SU-DHL-6 (cell line): ENCODE results near the gene ZNF618.

Experiments
- H2AFZ ChIP-seq: fragments of 200-600 bp; sonication (generic); 2 replicates; pipeline ENCODE4 v1.6.1; 2014; ENCODE audit warnings: low read depth, mild to moderate bottlenecking, moderate library complexity, mixed read lengths, antibody characterized with exemption, low read length; ENCODE audit not compliant: severe bottlenecking
- H3F3A ChIP-seq: fragments of 200-600 bp; shearing (Covaris generic); 2 replicates; pipeline ENCODE4 v1.6.0; 2016; ENCODE audit warnings: antibody characterized with exemption, mild to moderate bottlenecking; ENCODE audit not compliant: insufficient read depth
- H3K27ac ChIP-seq: fragments of 200-600 bp; sonication (generic); 2 replicates; pipeline ENCODE4 v1.5.1; 2016; ENCODE audit warnings: low read depth, mild to moderate bottlenecking, low read length, moderate library complexity, mixed read lengths
- H3K27me3 ChIP-seq: fragments of 200-600 bp; sonication (generic), shearing (Covaris generic); 2 replicates; pipeline ENCODE4 v1.6.0; 2014; ENCODE audit warnings: mild to moderate bottlenecking, low read length
- H3K36me3 ChIP-seq: fragments of 200-600 bp; sonication (generic); 2 replicates; pipeline ENCODE4 v1.6.1; 2014; ENCODE audit warnings: mild to moderate bottlenecking, low read length, mixed read lengths
- H3K4me2 ChIP-seq: fragments of 300-600, 200-600 bp; shearing (Covaris generic), sonication (generic); 2 replicates; pipeline ENCODE4 v1.6.0; 2014; ENCODE audit warnings: low read length, low read depth, mild to moderate bottlenecking; ENCODE audit not compliant: poor library complexity, severe bottlenecking
- H3K4me3 ChIP-seq: fragments of 200-600 bp; sonication (generic); 2 replicates; pipeline ENCODE4 v1.5.1; 2014; ENCODE audit warnings: antibody characterized with exemption, low read length, mild to moderate bottlenecking, mixed read lengths; ENCODE audit not compliant: insufficient read depth, poor library complexity, severe bottlenecking
- H3K79me2 ChIP-seq: fragments of 200-600 bp; sonication (generic); 2 replicates; pipeline ENCODE4 v1.6.1; 2014; ENCODE audit warnings: mild to moderate bottlenecking, low read length, moderate library complexity; ENCODE audit not compliant: insufficient read depth
- H3K9ac ChIP-seq: fragments of 200-600 bp; sonication (generic); 2 replicates; pipeline ENCODE4 v1.7.0; 2014; ENCODE audit warnings: mild to moderate bottlenecking, low read length
- H3K9me2 ChIP-seq: fragments of 200-600 bp; sonication (generic); replicated peaks from 2 replicates; pipeline ENCODE4 v1.6.1; 2014; ENCODE audit warnings: low read length; ENCODE audit not compliant: insufficient read depth
- H3K9me3 ChIP-seq: fragments of 200-600 bp; sonication (generic); 2 replicates; pipeline ENCODE4 v1.6.1; 2014; ENCODE audit warnings: low read length, mixed read lengths; ENCODE audit not compliant: insufficient read depth
- H4K20me1 ChIP-seq: fragments of 200-600 bp; sonication (generic); 2 replicates; pipeline ENCODE4 v1.6.1; 2014; ENCODE audit warnings: low read depth, mild to moderate bottlenecking, antibody characterized with exemption, low read length, moderate library complexity, mixed read lengths
- CTCF ChIP-seq: fragments of 200-600 bp; sonication (generic); IDR thresholded peaks from one replicate; pipeline ENCODE4 v1.5.1; 2017; ENCODE audit warnings: antibody characterized with exemption, mild to moderate bottlenecking, low read length, moderate library complexity; ENCODE audit not compliant: insufficient read depth, poor library complexity, severe bottlenecking
- EZH2phosphoT487 ChIP-seq: fragments of 200-600 bp; sonication (generic), shearing (Covaris generic); conservative IDR thresholded peaks from 2 replicates; pipeline ENCODE4 v1.6.1; 2018; ENCODE audit warnings: mild to moderate bottlenecking, antibody characterized with exemption, low read length, moderate library complexity, mixed read lengths

Gene ZNF618

GRCh38 chr9:113940077-113940476, 64.0 kb downstream of the ZNF618 start:
- H3K9me2 ChIP-seq: no peaks in the 10 kb centered on the region
- H2AFZ ChIP-seq: no peak overlapping the region
- no peaks in the 10 kb centered on the region for H3K9me3 ChIP-seq
- H3K36me3 ChIP-seq: no peaks in the 10 kb centered on the region
- no peaks in the 10 kb centered on the region for H3K79me2 ChIP-seq
- no peaks in the 10 kb centered on the region for H3K27me3 ChIP-seq
- TF ChIP-seq EZH2phosphoT487: no peak
- no peak for TF ChIP-seq CTCF
- no peak overlapping the region for H3K4me2 ChIP-seq
- no peak overlapping the region for H3K4me3 ChIP-seq
- no peak overlapping the region for H3K9ac ChIP-seq
- H3K27ac ChIP-seq: no peak overlapping the region
- no peaks in the 10 kb centered on the region for H4K20me1 ChIP-seq
- H3F3A ChIP-seq: no peaks in the 10 kb centered on the region

DNA sequence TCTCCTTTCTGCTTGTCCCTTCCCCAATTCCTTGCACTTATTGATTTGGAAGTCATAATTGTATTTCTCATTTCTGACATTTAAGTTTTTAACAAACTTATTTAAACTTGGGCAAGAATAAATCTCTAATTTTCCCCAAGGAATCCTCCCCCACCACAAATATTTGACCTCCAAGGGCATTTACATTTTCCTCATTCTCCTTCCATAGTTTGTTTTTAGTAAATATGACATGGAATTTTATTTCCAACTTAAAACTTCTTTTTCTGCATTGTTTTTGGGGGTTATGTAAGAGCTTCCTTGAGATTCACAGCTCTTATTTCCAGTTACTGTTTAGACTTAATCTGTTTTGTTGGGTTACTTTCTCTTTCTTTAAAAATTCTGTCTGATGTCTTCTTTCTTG, 64.9 kb downstream of the ZNF618 start:
- Histone ChIP-seq H3K79me2 (no peaks in the 10 kb centered on the region), H3F3A (no peaks in the 10 kb centered on the region), H4K20me1 (no peaks in the 10 kb centered on the region), H3K27me3 (no peaks in the 10 kb centered on the region), H3K9ac (no peak overlapping the region), H3K36me3 (no peaks in the 10 kb centered on the region), H3K9me2 (no peaks in the 10 kb centered on the region), H3K4me3 (no peak overlapping the region), H2AFZ (no peak overlapping the region), H3K27ac (no peak overlapping the region), H3K4me2 (no peak overlapping the region), H3K9me3 (no peaks in the 10 kb centered on the region)
- TF ChIP-seq EZH2phosphoT487 (no peak), CTCF (no peak)

DNA sequence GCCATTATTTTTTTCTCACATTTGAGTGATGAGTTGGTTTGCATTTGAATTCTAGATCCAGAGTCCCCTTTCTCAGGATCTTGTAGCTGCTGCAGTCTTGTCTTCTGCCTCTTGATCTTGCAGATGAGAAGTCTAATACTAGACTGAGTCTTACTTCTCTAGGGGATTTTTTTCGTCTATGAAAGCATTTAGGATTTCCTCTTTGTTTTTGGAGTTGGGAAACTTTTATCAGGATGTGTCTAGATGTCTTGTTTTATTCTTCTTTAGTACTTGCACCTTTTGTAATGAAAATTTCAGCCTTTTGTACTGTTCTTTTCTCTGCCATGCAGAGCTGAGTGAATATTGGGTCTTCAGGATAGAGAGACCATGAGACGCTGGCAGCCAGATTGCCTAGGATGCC, 65.4 kb downstream of the ZNF618 start:
- H3K36me3 ChIP-seq: no peaks in the 10 kb centered on the region
- H3K79me2 ChIP-seq: no peaks in the 10 kb centered on the region
- no peaks in the 10 kb centered on the region for H4K20me1 ChIP-seq
- no peaks in the 10 kb centered on the region for H3F3A ChIP-seq
- no peaks in the 10 kb centered on the region for H3K9me2 ChIP-seq
- no peaks in the 10 kb centered on the region for H3K9me3 ChIP-seq
- H3K4me3 ChIP-seq: no peak overlapping the region
- no peak overlapping the region for H3K4me2 ChIP-seq
- no peak overlapping the region for H3K9ac ChIP-seq
- H3K27me3 ChIP-seq: no peaks in the 10 kb centered on the region
- no peak overlapping the region for H3K27ac ChIP-seq
- no peak overlapping the region for H2AFZ ChIP-seq
- no peak for TF ChIP-seq EZH2phosphoT487
- TF ChIP-seq CTCF: no peak
